MCF 10A (cell line): ENCODE data around the gene RTL3. TPM values are rescaled to one million over a fixed set of nuclear protein-coding genes. Genes with fewer than 3 reads are reported as not detected.

Experiments used
- BruUV-seq: library from RNA; stranded (reverse); fragments of 400-500 nt; replicated peaks from 2 replicates; lab custom pipeline; 2021; lab: Mats Ljungman, UMichigan
- CTCF ChIA-PET: fragments of 300-600 bp; sonication (Branson Sonifier 250); formaldehyde crosslinking; extraction: SDS; loops from one replicate; lab custom pipeline; 2021; ENCODE audit warnings: antibody characterized with exemption, inconsistent platforms; lab: Yijun Ruan, JAX
- POLR2A ChIA-PET: fragments of 300-600, 350-650 bp; sonication (Branson Sonifier 250); formaldehyde crosslinking; extraction: SDS; loops from one replicate; lab custom pipeline; 2020; ENCODE audit warnings: antibody characterized with exemption, inconsistent platforms; lab: Yijun Ruan, JAX
- DNase-seq: peaks from one replicate; pipeline ENCODE4 v3.0.0-alpha.2; 2018; ENCODE audit not compliant: unreplicated experiment
- H3K27ac Mint-ChIP-seq: one replicate; pipeline ENCODE4 v1.8.0; 2022; ENCODE audit warnings: mild to moderate bottlenecking, low read depth, mixed read lengths; ENCODE audit not compliant: unreplicated experiment
- H3K27me3 Mint-ChIP-seq: one replicate; pipeline ENCODE4 v1.8.0; 2022; ENCODE audit warnings: mixed read lengths; ENCODE audit not compliant: insufficient read depth, unreplicated experiment
- H3K36me3 Mint-ChIP-seq: one replicate; pipeline ENCODE4 v1.8.0; 2022; ENCODE audit warnings: mild to moderate bottlenecking, moderate library complexity, mixed read lengths; ENCODE audit not compliant: insufficient read depth, unreplicated experiment
- H3K4me1 Mint-ChIP-seq: one replicate; pipeline ENCODE4 v1.8.0; 2022; ENCODE audit warnings: mixed read lengths; ENCODE audit not compliant: insufficient read depth, unreplicated experiment
- H3K4me3 Mint-ChIP-seq: one replicate; pipeline ENCODE4 v1.8.0; 2022; ENCODE audit warnings: mild to moderate bottlenecking, moderate library complexity, mixed read lengths; ENCODE audit not compliant: unreplicated experiment
- H3K9me3 Mint-ChIP-seq: one replicate; pipeline ENCODE4 v1.8.0; 2022; ENCODE audit warnings: mixed read lengths; ENCODE audit not compliant: unreplicated experiment
- intact Hi-C: fragments of 100-400 bp; cut with micrococcal nuclease; formaldehyde crosslinking; loops from 2 replicates; pipeline ENCODE4 v1.14.1; 2022
- total RNA-seq: library from RNA; stranded (reverse); gene quantifications from 2 replicates; pipeline ENCODE4 v1.2.3, GENCODE V29; 2022
- TF ChIP-seq, protein P1 (sequence below): fragments of 200-600 bp; IDR thresholded peaks from one replicate; pipeline ENCODE4 v1.8.0; 2022; ENCODE audit warnings: antibody characterized with exemption, mild to moderate bottlenecking; ENCODE audit not compliant: unreplicated experiment

Gene RTL3
- total RNA-seq, 1 experiment from 2014 or later, result not detected

DNA sequence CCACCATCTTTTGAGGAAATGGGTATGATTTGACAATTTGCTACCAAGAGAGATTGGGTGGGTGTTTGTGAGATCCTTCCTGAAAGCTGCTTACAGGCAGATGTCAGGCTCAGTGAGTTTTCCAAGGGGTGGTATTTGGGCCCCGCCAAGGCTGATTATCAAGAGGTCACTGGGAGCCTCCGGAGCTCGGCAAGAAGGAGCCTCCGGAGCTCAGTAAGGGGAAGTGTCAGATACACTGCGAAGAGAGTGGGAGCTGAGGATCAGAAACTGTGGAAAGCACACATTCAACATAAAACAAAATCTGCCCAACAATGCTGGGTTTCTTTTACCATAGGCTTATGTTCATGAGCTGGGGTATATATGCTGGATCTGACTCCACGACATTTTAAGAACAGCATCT is 714 bp downstream of the RTL3 start:
- DNase-seq, result no peak
- no peak overlapping the region for H3K27ac Mint-ChIP-seq
- H3K4me1 Mint-ChIP-seq, result peaks cover 3% of the 10 kb centered on the region
- BruUV-seq, result no TSS peak
- no peak overlapping the region for H3K4me3 Mint-ChIP-seq
- H3K36me3 Mint-ChIP-seq, result no peaks in the 10 kb centered on the region
- CTCF ChIA-PET, result interaction anchor here (1.1 kb wide), 1 partner anchor 47 kb away, joined by 4 read pairs; no protein-coding TSS in a partner anchor
- intact Hi-C loops, result no loop called here
- H3K9me3 Mint-ChIP-seq, result peaks cover 23% of the 10 kb centered on the region
- POLR2A ChIA-PET, result no interaction called here
- H3K27me3 Mint-ChIP-seq, result no peaks in the 10 kb centered on the region
- TF ChIP-seq, protein P1, sequence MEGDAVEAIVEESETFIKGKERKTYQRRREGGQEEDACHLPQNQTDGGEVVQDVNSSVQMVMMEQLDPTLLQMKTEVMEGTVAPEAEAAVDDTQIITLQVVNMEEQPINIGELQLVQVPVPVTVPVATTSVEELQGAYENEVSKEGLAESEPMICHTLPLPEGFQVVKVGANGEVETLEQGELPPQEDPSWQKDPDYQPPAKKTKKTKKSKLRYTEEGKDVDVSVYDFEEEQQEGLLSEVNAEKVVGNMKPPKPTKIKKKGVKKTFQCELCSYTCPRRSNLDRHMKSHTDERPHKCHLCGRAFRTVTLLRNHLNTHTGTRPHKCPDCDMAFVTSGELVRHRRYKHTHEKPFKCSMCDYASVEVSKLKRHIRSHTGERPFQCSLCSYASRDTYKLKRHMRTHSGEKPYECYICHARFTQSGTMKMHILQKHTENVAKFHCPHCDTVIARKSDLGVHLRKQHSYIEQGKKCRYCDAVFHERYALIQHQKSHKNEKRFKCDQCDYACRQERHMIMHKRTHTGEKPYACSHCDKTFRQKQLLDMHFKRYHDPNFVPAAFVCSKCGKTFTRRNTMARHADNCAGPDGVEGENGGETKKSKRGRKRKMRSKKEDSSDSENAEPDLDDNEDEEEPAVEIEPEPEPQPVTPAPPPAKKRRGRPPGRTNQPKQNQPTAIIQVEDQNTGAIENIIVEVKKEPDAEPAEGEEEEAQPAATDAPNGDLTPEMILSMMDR, result no peak

DNA sequence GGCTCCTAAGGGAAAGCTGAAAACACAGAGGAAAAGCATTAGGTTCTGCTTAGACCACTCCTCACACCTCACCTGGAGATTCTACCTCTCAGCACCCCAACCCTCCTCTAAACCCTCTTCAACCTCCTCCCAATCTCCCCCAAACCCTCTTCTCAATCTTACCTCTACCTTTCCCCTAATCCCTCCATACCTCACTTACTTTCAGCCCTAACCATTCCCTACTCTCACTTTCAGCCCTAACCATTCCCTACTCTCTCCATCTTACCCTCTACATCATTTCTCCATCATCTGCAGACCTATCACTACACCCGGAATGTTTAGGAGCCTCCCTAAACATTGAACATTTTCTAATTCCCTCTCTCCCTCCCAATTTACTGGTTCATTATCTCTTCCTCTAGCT is 3.5 kb downstream of the RTL3 start:
- intact Hi-C loops, result no loop called here
- no TSS peak for BruUV-seq
- TF ChIP-seq, protein P1, result no peak
- ChIA-PET POLR2A (no interaction called here), CTCF (no interaction called here)
- Mint-ChIP-seq H3K9me3 (peaks cover 15% of the 10 kb centered on the region), H3K36me3 (no peaks in the 10 kb centered on the region), H3K27me3 (no peaks in the 10 kb centered on the region), H3K4me1 (peaks cover 10% of the 10 kb centered on the region), H3K4me3 (no peak overlapping the region), H3K27ac (no peak overlapping the region)
- DNase-seq, result no peak

GRCh38 chrX:78653118-78653822 is 5.9 kb downstream of the RTL3 start:
- Mint-ChIP-seq H3K4me1 (peaks cover 10% of the 10 kb centered on the region), H3K27ac (peak overlapping the region; percentile 70), H3K27me3 (no peaks in the 10 kb centered on the region), H3K36me3 (no peaks in the 10 kb centered on the region), H3K9me3 (peaks cover 15% of the 10 kb centered on the region), H3K4me3 (peak overlapping the region; percentile 19)
- intact Hi-C loops, result no loop called here
- BruUV-seq, result no TSS peak
- TF ChIP-seq, protein P1, result no peak
- CTCF ChIA-PET, result interaction anchor here (0.6 to 0.7 kb wide), 2 partner anchors 26 to 181 kb away, joined by 3 read pairs; no protein-coding TSS in a partner anchor
- POLR2A ChIA-PET, result no interaction called here
- DNase-seq, result peak; percentile 56

- POLR2A ChIA-PET, result no interaction called here
Observed at GRCh38 chrX:78650906-78651437, 8.2 kb downstream of the RTL3 start.

More at GRCh38 chrX:78650906-78651437, 8.2 kb downstream of the RTL3 start:
- DNase-seq, result no peak
- CTCF ChIA-PET, result no interaction called here
- no peaks in the 10 kb centered on the region for H3K36me3 Mint-ChIP-seq
- peaks cover 10% of the 10 kb centered on the region for H3K4me1 Mint-ChIP-seq
- TF ChIP-seq, protein P1, result no peak
- no peak overlapping the region for H3K4me3 Mint-ChIP-seq
- intact Hi-C loops, result no loop called here
- BruUV-seq, result no TSS peak
- no peaks in the 10 kb centered on the region for H3K27me3 Mint-ChIP-seq
- no peak overlapping the region for H3K27ac Mint-ChIP-seq
- H3K9me3 Mint-ChIP-seq, result peaks cover 22% of the 10 kb centered on the region
